CD14-positive monocyte (primary cell): ENCODE results near the gene AVPR2. TPM values are rescaled to one million over a fixed set of nuclear protein-coding genes. Genes with fewer than 3 reads are reported as not detected.

Source experiments
- DNase-seq, 3 donors: peaks; one replicate each; pipeline ENCODE4 v3.0.0-alpha.2; 2011 to 2022
- H2AFZ ChIP-seq: 2 replicates; pipeline ENCODE4 v1.6.0; 2012; ENCODE audit warnings: mild to moderate bottlenecking, low read depth, low read length, inconsistent platforms; ENCODE audit not compliant: insufficient read depth, poor library complexity, severe bottlenecking
- H3K27ac ChIP-seq, 2 donors: 1 replicate in 1 of 2; 2 replicates in 1 of 2; pipeline ENCODE4 v1.5.1; 2012 to 2013; ENCODE audit warnings: low read length in 2 of 2, control low read depth in 1 of 2, inconsistent platforms in 1 of 2, low read depth in 1 of 2, mild to moderate bottlenecking in 1 of 2
- H3K27me3 ChIP-seq, 2 donors: one replicate each; pipeline versions ENCODE4 v1.6.0 to v1.6.1; 2011 to 2013; ENCODE audit warnings: low read length in 2 of 2; ENCODE audit not compliant: control insufficient read depth in 2 of 2, insufficient read depth in 2 of 2
- H3K36me3 ChIP-seq, 2 donors: replicated peaks in 1 of 2; 1 replicate in 1 of 2; 2 replicates in 1 of 2; pipeline versions ENCODE4 v1.5.1 to v1.6.1; 2012 to 2013; ENCODE audit warnings: low read length in 2 of 2, control low read depth in 1 of 2, inconsistent platforms in 1 of 2, mild to moderate bottlenecking in 1 of 2; ENCODE audit not compliant: insufficient read depth in 2 of 2, control insufficient read depth in 1 of 2
- H3K4me1 ChIP-seq, 2 donors: 1 replicate in 1 of 2; 2 replicates in 1 of 2; pipeline versions ENCODE4 v1.5.1 to v1.6.1; 2012 to 2013; ENCODE audit warnings: low read length in 2 of 2, control low read depth in 1 of 2, inconsistent platforms in 1 of 2, mild to moderate bottlenecking in 1 of 2, moderate library complexity in 1 of 2; ENCODE audit not compliant: insufficient read depth in 2 of 2, control insufficient read depth in 1 of 2
- H3K4me2 ChIP-seq: replicated peaks from 2 replicates; pipeline ENCODE3; 2012; ENCODE audit warnings: low read length, moderate library complexity, mild to moderate bottlenecking; ENCODE audit not compliant: poor library complexity, severe bottlenecking; ENCODE audit errors: extremely low read depth
- H3K4me3 ChIP-seq, 3 experiments: fragments of 200-600 bp in 1 of 3; sonication (generic) in 1 of 3; replicated peaks in 1 of 3; 1 replicate in 2 of 3; 2 replicates in 1 of 3; pipeline ENCODE4 v1.5.1; 2011 to 2013; ENCODE audit warnings: low read length in 3 of 3, mild to moderate bottlenecking in 3 of 3, control low read depth in 2 of 3, low read depth in 2 of 3, inconsistent platforms in 1 of 3, moderate library complexity in 1 of 3
- H3K79me2 ChIP-seq: 2 replicates; pipeline ENCODE4 v1.6.0; 2012; ENCODE audit warnings: mild to moderate bottlenecking, control low read depth, inconsistent platforms, low read length, moderate library complexity; ENCODE audit not compliant: insufficient read depth
- H3K9ac ChIP-seq: 2 replicates; pipeline ENCODE4 v1.6.0; 2017; ENCODE audit warnings: low read length, mild to moderate bottlenecking; ENCODE audit not compliant: insufficient read depth, poor library complexity, severe bottlenecking
- H3K9me3 ChIP-seq, 2 donors: replicated peaks in 1 of 2; 1 replicate in 1 of 2; 2 replicates in 1 of 2; pipeline versions ENCODE4 v1.5.1 to v1.6.1; 2012 to 2013; ENCODE audit warnings: low read length in 2 of 2, control low read depth in 1 of 2; ENCODE audit not compliant: control insufficient read depth in 1 of 2, insufficient read depth in 1 of 2
- H4K20me1 ChIP-seq: 2 replicates; pipeline ENCODE4 v1.6.0; 2012; ENCODE audit warnings: mild to moderate bottlenecking, low read length, control low read depth, moderate library complexity; ENCODE audit not compliant: insufficient read depth
- H3K27ac Mint-ChIP-seq, 7 donors: one replicate each; pipeline ENCODE4 v1.8.0; 2020; ENCODE audit warnings: mild to moderate bottlenecking in 7 of 7, mixed read lengths in 7 of 7, moderate library complexity in 6 of 7, inconsistent platforms in 2 of 7
- H3K27me3 Mint-ChIP-seq, 3 donors: one replicate each; pipeline ENCODE4 v1.8.0; 2021 to 2022; ENCODE audit warnings: low read depth in 3 of 3, mild to moderate bottlenecking in 3 of 3, mixed read lengths in 3 of 3, moderate library complexity in 3 of 3, inconsistent platforms in 1 of 3
- H3K36me3 Mint-ChIP-seq, 2 donors: one replicate each; pipeline ENCODE4 v1.8.0; 2020; ENCODE audit warnings: mixed read lengths in 2 of 2, inconsistent platforms in 1 of 2, mild to moderate bottlenecking in 1 of 2
- H3K4me1 Mint-ChIP-seq: one replicate; pipeline ENCODE4 v1.8.0; 2020; ENCODE audit warnings: mild to moderate bottlenecking, mixed read lengths
- H3K4me3 Mint-ChIP-seq, 2 donors: one replicate each; pipeline ENCODE4 v1.8.0; 2020; ENCODE audit warnings: mild to moderate bottlenecking in 2 of 2, mixed read lengths in 2 of 2, moderate library complexity in 1 of 2
- H3K9me3 Mint-ChIP-seq, 7 donors: one replicate each; pipeline ENCODE4 v1.8.0; 2020 to 2022; ENCODE audit warnings: mixed read lengths in 7 of 7, mild to moderate bottlenecking in 6 of 7, moderate library complexity in 6 of 7, inconsistent platforms in 2 of 7
- CTCF ChIP-seq: fragments of 200-600 bp; IDR thresholded peaks from one replicate; pipeline ENCODE4 v1.8.0; 2022; ENCODE audit warnings: antibody characterized with exemption, mild to moderate bottlenecking
- WGBS: methylation state at CpG from one replicate; pipeline ENCODE4 v1.1.5; 2013; ENCODE audit warnings: missing lambda C conversion rate; ENCODE audit not compliant: insufficient coverage; 5-methylcytosine and 5-hydroxymethylcytosine counted together
- intact Hi-C, 2 donors: fragments of 100-400 bp; cut with micrococcal nuclease; formaldehyde crosslinking; loops; one replicate each; pipeline versions ENCODE4 v1.15.0 to v1.15.1; 2023
- polyA plus RNA-seq, 3 donors: library from polyadenylated mRNA; depleted of rRNA in 1 of 3; unstranded in 2 of 3; stranded (reverse) in 1 of 3; fragments of 300-500 nt in 2 of 3; fragments of >200 nt in 1 of 3; fragmentation: Illumina TruSeq in 2 of 3; gene quantifications; 1 replicate in 2 of 3; 2 replicates in 1 of 3; pipeline ENCODE4 v1.2.3, GENCODE V29; 2012 to 2021

Gene AVPR2
- polyA plus RNA-seq, 3 donors: 0.14 to 0.27 TPM; not detected in 1

- Histone ChIP-seq H3K36me3 (peaks cover 40 to 49% of the 10 kb centered on the region in 2 donors), H3K9ac (no peak overlapping the region), H3K27ac (no peak overlapping the region), H2AFZ (no peak overlapping the region), H3K4me3 (no peak overlapping the region), H3K9me3 (no peaks in the 10 kb centered on the region), H3K79me2 (peaks cover 69% of the 10 kb centered on the region), H3K4me2 (no peak overlapping the region), H4K20me1 (peaks cover 94% of the 10 kb centered on the region), H3K4me1 (peaks cover 28 to 46% of the 10 kb centered on the region in 2 donors), H3K27me3 (no peaks in the 10 kb centered on the region)
- TF ChIP-seq CTCF: no peak
- Mint-ChIP-seq H3K4me1 (peaks cover 27% of the 10 kb centered on the region), H3K9me3 (peaks cover 0 to 6% (median 0%) of the 10 kb centered on the region in 7 donors), H3K27ac (peak overlapping the region in 1 of 7 donors; percentile 57), H3K36me3 (peaks cover 30 to 51% of the 10 kb centered on the region in 2 donors), H3K27me3 (peaks cover 0 to 53% (median 0%) of the 10 kb centered on the region in 3 donors), H3K4me3 (no peak overlapping the region)
- WGBS: 97% methylated on average over 6 of the region's 16 CpGs
- intact Hi-C loops: loop anchor here (10.0 kb wide), 2 partner anchors 126 to 156 kb away; partner anchors contain the start of genes IDH3G (in 1 of the 2), PLXNB3 (in 1 of the 2) and SSR4 (in 1 of the 2)
- DNase-seq: no peak
Measured at GRCh38 chrX:153921070-153921469, 16.6 kb downstream of the AVPR2 start.

DNA sequence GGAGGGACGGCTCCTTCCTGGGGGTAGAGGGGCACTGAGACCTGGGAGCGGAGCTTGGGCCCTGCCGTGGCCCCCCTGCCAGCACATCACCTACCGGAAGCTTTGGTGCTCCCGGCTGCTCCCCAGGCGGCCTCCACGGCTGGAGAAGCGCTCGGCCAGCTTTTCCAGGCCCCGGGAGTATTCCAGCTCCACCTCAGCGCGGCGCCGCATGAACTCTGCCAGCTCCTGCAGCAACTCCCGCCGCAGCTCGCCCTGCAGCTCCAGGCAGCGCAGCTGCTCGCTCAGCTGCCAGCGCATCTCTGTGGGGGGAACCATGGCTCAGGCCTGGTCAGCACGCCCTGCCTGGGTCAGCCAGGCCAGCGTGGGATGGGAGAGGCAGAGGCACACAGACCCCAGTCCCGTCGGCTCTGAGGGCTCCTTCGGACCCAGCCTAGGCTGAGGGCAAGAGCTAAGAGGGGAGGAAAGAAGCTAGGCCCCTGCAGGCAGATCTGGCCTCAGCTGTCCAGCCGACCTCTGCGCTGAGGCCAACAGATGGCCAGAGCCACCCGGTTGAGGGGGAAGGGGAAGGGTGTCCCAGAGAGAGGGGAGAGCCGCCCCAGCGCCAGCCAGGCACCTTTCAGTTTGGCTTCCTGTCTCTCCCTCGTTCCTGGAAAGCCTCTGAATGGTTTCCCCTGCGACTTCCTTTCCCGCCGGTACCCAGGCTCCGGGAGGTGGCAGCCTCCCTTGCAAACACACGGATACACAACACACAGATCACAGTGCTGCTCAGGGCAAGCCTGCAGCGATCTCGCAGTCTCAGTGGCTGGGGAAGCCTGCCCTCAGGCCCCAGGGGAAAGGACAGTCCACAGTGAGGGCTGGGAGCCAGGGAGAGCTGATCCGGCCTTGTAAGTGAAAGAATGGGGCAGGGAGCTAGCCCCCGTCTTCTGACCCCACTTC lies 17.3 kb downstream of the AVPR2 start:
- peak overlapping the region in 3 of 7 donors; percentile 54 to 75 (median 55) for H3K27ac Mint-ChIP-seq
- peak overlapping the region in 1 of 3 experiments; percentile 89 for H3K4me3 ChIP-seq

More for the DNA sequence above, 17.3 kb downstream of the AVPR2 start:
- Mint-ChIP-seq H3K9me3 (peaks cover 0 to 9% (median under 1%) of the 10 kb centered on the region in 7 donors), H3K4me1 (peaks cover 27% of the 10 kb centered on the region), H3K4me3 (peak overlapping the region; percentile 48 to 71), H3K36me3 (peaks cover 26 to 45% of the 10 kb centered on the region in 2 donors), H3K27me3 (peaks cover 0 to 49% (median 0%) of the 10 kb centered on the region in 3 donors)
- 74% methylated on average over 15 of the region's 40 CpGs for WGBS
- Histone ChIP-seq H4K20me1 (peaks cover 94% of the 10 kb centered on the region), H3K27ac (peak overlapping the region in 1 of 2 donors; percentile 4), H3K27me3 (no peaks in the 10 kb centered on the region), H2AFZ (no peak overlapping the region), H3K9me3 (no peaks in the 10 kb centered on the region), H3K36me3 (peaks cover 36 to 42% of the 10 kb centered on the region in 2 donors), H3K9ac (no peak overlapping the region), H3K4me2 (peak overlapping the region; percentile 97), H3K4me1 (peaks cover 30 to 53% of the 10 kb centered on the region in 2 donors), H3K79me2 (peaks cover 69% of the 10 kb centered on the region)
- TF ChIP-seq CTCF: no peak
- intact Hi-C loops: loop anchor here (10.0 kb wide), 2 partner anchors 127 to 157 kb away; partner anchors contain the start of genes IDH3G (in 1 of the 2), PLXNB3 (in 1 of the 2) and SSR4 (in 1 of the 2)
- DNase-seq: no peak
